T1000 (cell line): ENCODE measurements around the gene SIRT1.
"Not testable (repeated sequence)": the region's sequence is repeated elsewhere in the genome, so short reads cannot be mapped to it uniquely, and the experiment has no call there.

Experiments
- DNase-seq: peaks from one replicate; lab custom pipeline; 2025; ENCODE audit warnings: mixed read lengths; lab: John Stamatoyannopoulos, UW

SIRT1 gene

GRCh38 chr10:67877421-67877820 is 7.0 kb upstream of the SIRT1 start:
- DNase-seq: not testable (repeated sequence)

GRCh38 chr10:67878133-67878532 is 6.3 kb upstream of the SIRT1 start:
- DNase-seq: no peak

GRCh38 chr10:67883710-67884312 is 645 bp upstream of the SIRT1 start:
- no peak for DNase-seq

GRCh38 chr10:67884842-67885670 is 600 bp downstream of the SIRT1 start:
- peak; percentile 79 for DNase-seq

- DNase-seq: no peak
Observed at GRCh38 chr10:67893637-67894036, 9.2 kb downstream of the SIRT1 start.

- DNase-seq: no peak
Observed at GRCh38 chr10:67903581-67903980, 19.1 kb downstream of the SIRT1 start.

- no peak for DNase-seq
Observed at GRCh38 chr10:67912331-67912946, 28.0 kb downstream of the SIRT1 start.

- DNase-seq: no peak
Observed at GRCh38 chr10:67914777-67915340, 30.4 kb downstream of the SIRT1 start.

- DNase-seq: no peak
Observed at GRCh38 chr10:67917169-67917568, 32.7 kb downstream of the SIRT1 start.

- DNase-seq: no peak
Observed at GRCh38 chr10:67917679-67918078, 33.2 kb downstream of the SIRT1 start.

GRCh38 chr10:67921065-67921464 is 36.6 kb downstream of the SIRT1 start:
- no peak for DNase-seq

- DNase-seq: peak; percentile 33
Observed at GRCh38 chr10:67923551-67923950, 39.1 kb downstream of the SIRT1 start.

- DNase-seq: no peak
Observed at GRCh38 chr10:67924136-67924535, 39.7 kb downstream of the SIRT1 start.

- no peak for DNase-seq
Observed at GRCh38 chr10:67925449-67926005, 41.1 kb downstream of the SIRT1 start.

- no peak for DNase-seq
Observed at GRCh38 chr10:67926951-67927350, 42.5 kb downstream of the SIRT1 start.

- DNase-seq: no peak
Observed at GRCh38 chr10:67933199-67933598, 48.7 kb downstream of the SIRT1 start.

- no peak for DNase-seq
Observed at GRCh38 chr10:67934336-67934735, 49.9 kb downstream of the SIRT1 start.

GRCh38 chr10:67935223-67935622 is 50.8 kb downstream of the SIRT1 start:
- no peak for DNase-seq

GRCh38 chr10:67936416-67936815 is 52.0 kb downstream of the SIRT1 start:
- no peak for DNase-seq

GRCh38 chr10:67943917-67944316 is 59.5 kb downstream of the SIRT1 start:
- DNase-seq: no peak

GRCh38 chr10:67955614-67956013 is 71.2 kb downstream of the SIRT1 start:
- no peak for DNase-seq

GRCh38 chr10:67959839-67960476 is 75.5 kb downstream of the SIRT1 start:
- DNase-seq: no peak
